Measurements from ENCODE around the gene BANP.
"Not testable (repeated sequence)": the region's sequence is repeated elsewhere in the genome, so short reads cannot be mapped to it uniquely, and the experiment has no call there.

Gene BANP

GRCh38 chr16:88026964-88027938 lies 76.0 kb downstream of the BANP start:
- H3K36me3 ChIP-seq (replicated peaks in 1 of 2; ENCODE audit: control insufficient read depth in 2 of 2, insufficient read depth in 2 of 2, low read length in 2 of 2), result peaks cover 2 to 14% of the 10 kb centered on the region in 2 donors
- H2BK12ac ChIP-seq (ENCODE audit: low read length), result no peak overlapping the region
- no peak for DNase-seq (ENCODE audit: low spot score)
- H3K4me3 ChIP-seq (ENCODE audit: low read length in 2 of 2), result no peak overlapping the region
- WGBS, 2 donors (ENCODE audit: extremely low coverage in 2 of 2, insufficient read length in 2 of 2, insufficient replicate concordance in 1 of 2), result no CpG with 5 or more reads among the region's 51 CpGs
- no peak overlapping the region for H3K9ac ChIP-seq (ENCODE audit: low read depth, low read length, poor library complexity)
- H3K4me1 ChIP-seq (ENCODE audit: control insufficient read depth in 2 of 2, insufficient read depth in 1 of 2, low read depth in 1 of 2, low read length in 2 of 2), result peaks cover 0 to 11% of the 10 kb centered on the region in 2 donors
- H3K18ac ChIP-seq (ENCODE audit: low read length), result peak overlapping the region; percentile 76
- H3K27me3 ChIP-seq (ENCODE audit: control insufficient read depth in 3 of 3, insufficient read depth in 3 of 3, low read depth in 1 of 3, low read length in 3 of 3), result no peaks in the 10 kb centered on the region
- no peak overlapping the region for H3K4ac ChIP-seq (ENCODE audit: low read length)
- H3K14ac ChIP-seq (ENCODE audit: low read length), result no peak overlapping the region
- no peak overlapping the region for H4K91ac ChIP-seq (ENCODE audit: low read depth, low read length, poor library complexity)
- no peak overlapping the region for H2AK5ac ChIP-seq (ENCODE audit: low read depth, low read length)
- H3K9me3 ChIP-seq (replicated peaks in 1 of 2; ENCODE audit: control insufficient read depth in 2 of 2, insufficient read depth in 1 of 2, low read depth in 1 of 2, low read length in 2 of 2), result no peaks in the 10 kb centered on the region
- no peak overlapping the region for H2BK15ac ChIP-seq (ENCODE audit: low read length)
- no peak overlapping the region for H3K4me2 ChIP-seq (ENCODE audit: insufficient read depth, low read length, poor library complexity, severe bottlenecking)
- no peaks in the 10 kb centered on the region for H3K79me1 ChIP-seq (ENCODE audit: low read depth, low read length)
- no peak overlapping the region for H2BK120ac ChIP-seq (ENCODE audit: low read depth, low read length)
- no peak overlapping the region for H4K8ac ChIP-seq (ENCODE audit: low read depth, low read length)
- H2BK5ac ChIP-seq (ENCODE audit: low read length), result peak overlapping the region; percentile 53
- no peak overlapping the region for H3K27ac ChIP-seq (replicated peaks; ENCODE audit: low read length)
- H3K23ac ChIP-seq (ENCODE audit: low read depth, low read length, poor library complexity), result no peak overlapping the region
- H2AFZ ChIP-seq (ENCODE audit: low read length), result no peak overlapping the region

DNA sequence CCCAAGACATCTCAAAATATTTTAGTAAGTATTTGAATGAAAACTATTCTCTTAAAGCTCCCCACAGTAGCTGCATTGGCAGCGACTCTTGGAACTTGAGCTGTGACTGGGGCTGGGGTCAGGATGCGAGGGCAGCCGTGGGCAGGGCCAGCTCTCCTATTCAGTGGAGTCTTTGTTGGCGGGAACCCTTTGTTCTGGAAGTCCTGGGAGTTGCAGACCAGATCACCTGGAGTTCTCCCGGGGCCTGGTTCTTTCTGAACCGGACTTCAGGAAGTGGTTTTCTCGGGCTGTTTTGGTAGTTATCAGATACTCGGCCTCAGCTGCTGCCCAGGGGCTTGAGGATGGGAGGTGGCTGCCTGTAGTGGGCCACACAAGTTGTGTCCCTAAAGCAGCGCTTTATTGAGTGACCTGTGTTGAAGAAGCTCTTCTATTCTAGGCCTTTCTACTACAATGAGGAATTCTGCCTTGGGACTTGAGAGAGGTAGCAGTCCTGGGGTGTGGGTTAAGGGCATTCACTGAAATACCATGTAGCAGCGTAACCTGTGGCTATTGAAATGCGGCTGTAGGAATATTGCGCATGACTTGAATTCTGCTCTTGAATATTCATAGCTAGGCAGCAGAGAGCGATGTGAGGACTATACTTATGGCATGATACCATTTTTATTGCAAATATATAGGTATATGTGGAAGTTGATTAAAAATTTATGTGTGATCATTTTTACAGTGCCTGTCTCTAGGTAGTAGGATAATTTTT lies 77.1 kb downstream of the BANP start:
- not testable (repeated sequence) for H2BK12ac ChIP-seq (ENCODE audit: low read length); H3K23ac ChIP-seq (ENCODE audit: low read depth, low read length, poor library complexity); DNase-seq (ENCODE audit: low spot score); H3K14ac ChIP-seq (ENCODE audit: low read length); H2AK5ac ChIP-seq (ENCODE audit: low read depth, low read length); H3K4me2 ChIP-seq (ENCODE audit: insufficient read depth, low read length, poor library complexity, severe bottlenecking); H3K4me3 ChIP-seq (ENCODE audit: low read length in 2 of 2); H4K8ac ChIP-seq (ENCODE audit: low read depth, low read length); H3K18ac ChIP-seq (ENCODE audit: low read length); H3K4ac ChIP-seq (ENCODE audit: low read length); H2AFZ ChIP-seq (ENCODE audit: low read length); H2BK5ac ChIP-seq (ENCODE audit: low read length); H3K36me3 ChIP-seq (replicated peaks in 1 of 2; ENCODE audit: control insufficient read depth in 2 of 2, insufficient read depth in 2 of 2, low read length in 2 of 2); H2BK120ac ChIP-seq (ENCODE audit: low read depth, low read length); H3K27ac ChIP-seq (replicated peaks; ENCODE audit: low read length); H3K79me1 ChIP-seq (ENCODE audit: low read depth, low read length); H2BK15ac ChIP-seq (ENCODE audit: low read length); H3K9ac ChIP-seq (ENCODE audit: low read depth, low read length, poor library complexity); H3K27me3 ChIP-seq (ENCODE audit: control insufficient read depth in 3 of 3, insufficient read depth in 3 of 3, low read depth in 1 of 3, low read length in 3 of 3); H4K91ac ChIP-seq (ENCODE audit: low read depth, low read length, poor library complexity); H3K9me3 ChIP-seq (replicated peaks in 1 of 2; ENCODE audit: control insufficient read depth in 2 of 2, insufficient read depth in 1 of 2, low read depth in 1 of 2, low read length in 2 of 2)
- H3K4me1 ChIP-seq (ENCODE audit: control insufficient read depth in 2 of 2, insufficient read depth in 1 of 2, low read depth in 1 of 2, low read length in 2 of 2), result peaks cover 0 to 11% of the 10 kb centered on the region in 2 donors
- no CpG with 5 or more reads among the region's 13 CpGs for WGBS, 2 donors (ENCODE audit: extremely low coverage in 2 of 2, insufficient read length in 2 of 2, insufficient replicate concordance in 1 of 2)

- Histone ChIP-seq H2BK15ac (ENCODE audit: low read length) (no peak overlapping the region), H3K4me1 (ENCODE audit: control insufficient read depth in 2 of 2, insufficient read depth in 1 of 2, low read depth in 1 of 2, low read length in 2 of 2) (peaks cover 0 to 8% of the 10 kb centered on the region in 2 donors), H3K36me3 (replicated peaks in 1 of 2; ENCODE audit: control insufficient read depth in 2 of 2, insufficient read depth in 2 of 2, low read length in 2 of 2) (peaks cover 5 to 13% of the 10 kb centered on the region in 2 donors), H2AK5ac (ENCODE audit: low read depth, low read length) (no peak overlapping the region), H3K27ac (replicated peaks; ENCODE audit: low read length) (no peak overlapping the region), H3K79me1 (ENCODE audit: low read depth, low read length) (no peaks in the 10 kb centered on the region), H3K4me3 (ENCODE audit: low read length in 2 of 2) (no peak overlapping the region), H3K27me3 (ENCODE audit: control insufficient read depth in 3 of 3, insufficient read depth in 3 of 3, low read depth in 1 of 3, low read length in 3 of 3) (no peaks in the 10 kb centered on the region), H2AFZ (ENCODE audit: low read length) (no peak overlapping the region), H2BK5ac (ENCODE audit: low read length) (no peak overlapping the region), H3K14ac (ENCODE audit: low read length) (no peak overlapping the region), H3K4me2 (ENCODE audit: insufficient read depth, low read length, poor library complexity, severe bottlenecking) (no peak overlapping the region), H4K91ac (ENCODE audit: low read depth, low read length, poor library complexity) (no peak overlapping the region), H2BK120ac (ENCODE audit: low read depth, low read length) (no peak overlapping the region), H2BK12ac (ENCODE audit: low read length) (no peak overlapping the region), H3K9ac (ENCODE audit: low read depth, low read length, poor library complexity) (no peak overlapping the region), H3K23ac (ENCODE audit: low read depth, low read length, poor library complexity) (no peak overlapping the region), H4K8ac (ENCODE audit: low read depth, low read length) (no peak overlapping the region), H3K18ac (ENCODE audit: low read length) (no peak overlapping the region), H3K4ac (ENCODE audit: low read length) (no peak overlapping the region), H3K9me3 (replicated peaks in 1 of 2; ENCODE audit: control insufficient read depth in 2 of 2, insufficient read depth in 1 of 2, low read depth in 1 of 2, low read length in 2 of 2) (no peaks in the 10 kb centered on the region)
- no peak for DNase-seq (ENCODE audit: low spot score)
- WGBS, 2 donors (ENCODE audit: extremely low coverage in 2 of 2, insufficient read length in 2 of 2, insufficient replicate concordance in 1 of 2), result no CpG with 5 or more reads among the region's 8 CpGs
Observed at GRCh38 chr16:88030498-88030897, 79.3 kb downstream of the BANP start.

- H2BK12ac ChIP-seq (ENCODE audit: low read length); H3K4ac ChIP-seq (ENCODE audit: low read length); H2AK5ac ChIP-seq (ENCODE audit: low read depth, low read length); H2BK15ac ChIP-seq (ENCODE audit: low read length); H2AFZ ChIP-seq (ENCODE audit: low read length); H3K14ac ChIP-seq (ENCODE audit: low read length); H3K4me3 ChIP-seq (ENCODE audit: low read length in 2 of 2); DNase-seq (ENCODE audit: low spot score); H3K18ac ChIP-seq (ENCODE audit: low read length); H3K79me1 ChIP-seq (ENCODE audit: low read depth, low read length); H4K8ac ChIP-seq (ENCODE audit: low read depth, low read length); H3K4me2 ChIP-seq (ENCODE audit: insufficient read depth, low read length, poor library complexity, severe bottlenecking); H3K9ac ChIP-seq (ENCODE audit: low read depth, low read length, poor library complexity); H3K27ac ChIP-seq (replicated peaks; ENCODE audit: low read length); H3K9me3 ChIP-seq (replicated peaks in 1 of 2; ENCODE audit: control insufficient read depth in 2 of 2, insufficient read depth in 1 of 2, low read depth in 1 of 2, low read length in 2 of 2); H3K27me3 ChIP-seq (ENCODE audit: control insufficient read depth in 3 of 3, insufficient read depth in 3 of 3, low read depth in 1 of 3, low read length in 3 of 3); H3K4me1 ChIP-seq (ENCODE audit: control insufficient read depth in 2 of 2, insufficient read depth in 1 of 2, low read depth in 1 of 2, low read length in 2 of 2); H4K91ac ChIP-seq (ENCODE audit: low read depth, low read length, poor library complexity); H3K23ac ChIP-seq (ENCODE audit: low read depth, low read length, poor library complexity); H2BK5ac ChIP-seq (ENCODE audit: low read length); H2BK120ac ChIP-seq (ENCODE audit: low read depth, low read length): not testable (repeated sequence)
- WGBS, 2 donors (ENCODE audit: extremely low coverage in 2 of 2, insufficient read length in 2 of 2, insufficient replicate concordance in 1 of 2), result no CpG with 5 or more reads among the region's 9 CpGs
- peaks cover 9 to 18% of the 10 kb centered on the region in 2 donors for H3K36me3 ChIP-seq (replicated peaks in 1 of 2; ENCODE audit: control insufficient read depth in 2 of 2, insufficient read depth in 2 of 2, low read length in 2 of 2)
Observed at GRCh38 chr16:88030961-88031360, 79.7 kb downstream of the BANP start.

Measured in neuronal stem cell (in vitro differentiated cells).